GM12873 (cell line): ENCODE measurements around the gene UBL4B.
A peak's percentile ranks its signal among the peaks of the same experiment; 100 is the strongest.

ENCODE experiments used
- CTCF ChIP-seq: IDR thresholded peaks from 2 replicates; pipeline ENCODE4 v1.5.1; 2012; ENCODE audit warnings: low read depth, mild to moderate bottlenecking, moderate library complexity, low read length, control low read depth; ENCODE audit not compliant: insufficient read depth; ENCODE audit errors: missing control alignments

Gene UBL4B

GRCh38 chr1:110087812-110088738 is 24.2 kb upstream of the UBL4B start:
- TF ChIP-seq CTCF: peak; percentile 72

- TF ChIP-seq CTCF: no peak
Measured at GRCh38 chr1:110088739-110089316, 23.4 kb upstream of the UBL4B start.

- TF ChIP-seq CTCF: no peak
Measured at GRCh38 chr1:110089561-110090275, 22.5 kb upstream of the UBL4B start.

GRCh38 chr1:110091381-110091780 is 20.9 kb upstream of the UBL4B start:
- no peak for TF ChIP-seq CTCF

- no peak for TF ChIP-seq CTCF
Measured at GRCh38 chr1:110091791-110092190, 20.5 kb upstream of the UBL4B start.

- no peak for TF ChIP-seq CTCF
Measured at GRCh38 chr1:110092991-110093390, 19.3 kb upstream of the UBL4B start.
